Measurements from ENCODE around the gene PMEPA1.

GRCh38 chr20:57638895-57639236 is 70.9 kb downstream of the PMEPA1 start:
- TF ChIP-seq REST (IDR thresholded peaks at IDR 0.05; ENCODE audit: insufficient read depth in 1 of 2, low read depth in 2 of 2, low read length in 1 of 2): no peak
- TF ChIP-seq CTCF (IDR thresholded peaks at IDR 0.05): no peak
- no peak for TF ChIP-seq POLR2AphosphoS5 (IDR thresholded peaks at IDR 0.05; ENCODE audit: low read depth, low read length)
- TF ChIP-seq TCF7L2 (IDR thresholded peaks at IDR 0.05; ENCODE audit: low read depth, low read length): no peak
- no peak for TF ChIP-seq SIN3A (IDR thresholded peaks at IDR 0.05; ENCODE audit: borderline replicate concordance, insufficient read depth, low read depth, low read length)
